Uterus (tissue), 4 donors: Measurements from ENCODE around the gene CDK6. TPM values are rescaled to one million over a fixed set of nuclear protein-coding genes. Genes with fewer than 3 reads are reported as not detected.

Source experiments
- DNase-seq, 2 donors: peaks; one replicate each; pipeline ENCODE4 v3.0.0-alpha.2; 2019 to 2020
- H3K27ac ChIP-seq, 2 donors: fragments of 200-600 bp; sonication (generic); 1 replicate in 1 of 2; 2 replicates in 1 of 2; pipeline ENCODE4 v1.5.1; 2016 to 2018
- H3K27me3 ChIP-seq, 2 donors: fragments of 200-600 bp; sonication (generic); one replicate each; pipeline ENCODE4 v1.5.1; 2018 to 2019; ENCODE audit warnings: control low read depth in 1 of 2
- H3K36me3 ChIP-seq, 2 donors: fragments of 200-600 bp; sonication (generic); one replicate each; pipeline ENCODE4 v1.5.1; 2019; ENCODE audit warnings: control low read depth in 1 of 2
- H3K4me1 ChIP-seq, 2 donors: fragments of 200-600 bp; sonication (generic); one replicate each; pipeline ENCODE4 v1.5.1; 2018 to 2019; ENCODE audit warnings: control low read depth in 1 of 2
- H3K4me3 ChIP-seq, 2 donors: fragments of 200-600 bp; sonication (generic); 1 replicate in 1 of 2; 2 replicates in 1 of 2; pipeline ENCODE4 v1.5.1; 2018 to 2019; ENCODE audit warnings: mild to moderate bottlenecking in 1 of 2
- H3K9me3 ChIP-seq, 2 donors: fragments of 200-600 bp; sonication (generic); one replicate each; pipeline ENCODE4 v1.5.1; 2019; ENCODE audit warnings: control low read depth in 1 of 2
- POLR2A ChIP-seq, 2 donors: fragments of 450-650 bp; IDR thresholded peaks; one replicate each; pipeline ENCODE4 v1.6.1; 2016; ENCODE audit warnings: antibody characterized with exemption in 2 of 2, mild to moderate bottlenecking in 1 of 2, moderate library complexity in 1 of 2
- intact Hi-C: fragments of 100-400 bp; cut with DNase I; formaldehyde crosslinking; loops from one replicate; pipeline ENCODE4 v1.15.1; 2023; ENCODE audit warnings: low total_unique reads
- total RNA-seq, 4 donors: library from RNA; depleted of rRNA in 3 of 4; stranded (reverse); fragments of >200 nt in 3 of 4; gene quantifications; one replicate each; pipeline versions ENCODE4 v1.1.0 to v1.2.4, GENCODE V29; 2014 to 2023
- TF ChIP-seq, protein P1 (sequence below), 4 experiments: fragments of 200-600 bp in 2 of 4; fragments of 450-650 bp in 2 of 4; sonication (generic) in 2 of 4; IDR thresholded peaks; one replicate each; pipeline ENCODE4 v1.5.1; 2016 to 2019; ENCODE audit warnings: antibody characterized with exemption in 4 of 4, mild to moderate bottlenecking in 2 of 4, moderate library complexity in 1 of 4
- donor health status: DM: yes; HTN: yes; CAD: no.

The CDK6 gene
- total RNA-seq, 4 donors from 2014 or later = 5.9 to 117 (median 15.2) TPM

DNA sequence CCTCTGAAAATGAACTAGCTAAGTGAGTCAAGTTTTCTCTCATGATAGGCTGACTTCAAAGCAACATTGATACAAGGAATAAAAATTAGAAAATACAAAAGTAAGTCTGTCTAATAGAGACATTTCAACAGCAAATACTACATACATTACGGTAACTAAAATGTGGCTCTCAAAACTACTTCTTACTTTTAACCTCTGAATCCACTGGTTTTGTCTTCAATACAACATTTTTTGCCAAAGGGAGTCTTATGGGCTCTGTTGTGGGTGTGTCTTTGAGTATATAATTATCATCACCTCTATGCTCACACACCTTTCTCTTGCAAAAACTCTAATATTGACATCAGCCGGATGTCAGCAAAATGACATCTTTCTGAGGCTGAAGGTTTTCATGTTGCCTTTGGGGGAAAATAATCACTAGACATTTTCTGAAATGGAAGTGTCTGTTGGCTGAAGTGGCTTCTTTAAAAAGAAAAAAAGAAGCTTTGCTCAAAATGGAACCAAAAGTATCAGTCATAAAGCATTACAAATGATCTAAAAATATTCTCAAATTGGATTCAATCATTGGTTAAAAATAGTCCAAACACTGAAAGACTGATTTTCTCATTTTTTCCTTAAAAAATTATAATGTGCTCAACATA lies 204.4 kb downstream of the CDK6 start:
- Histone ChIP-seq H3K27me3 (no peaks in the 10 kb centered on the region), H3K9me3 (no peaks in the 10 kb centered on the region), H3K4me1 (peaks cover 0 to 7% of the 10 kb centered on the region in 2 donors), H3K27ac (no peak overlapping the region), H3K4me3 (no peak overlapping the region), H3K36me3 (no peaks in the 10 kb centered on the region)
- intact Hi-C loops = no loop called here
- no peak for TF ChIP-seq POLR2A (IDR thresholded peaks at IDR 0.05)
- TF ChIP-seq, protein P1, sequence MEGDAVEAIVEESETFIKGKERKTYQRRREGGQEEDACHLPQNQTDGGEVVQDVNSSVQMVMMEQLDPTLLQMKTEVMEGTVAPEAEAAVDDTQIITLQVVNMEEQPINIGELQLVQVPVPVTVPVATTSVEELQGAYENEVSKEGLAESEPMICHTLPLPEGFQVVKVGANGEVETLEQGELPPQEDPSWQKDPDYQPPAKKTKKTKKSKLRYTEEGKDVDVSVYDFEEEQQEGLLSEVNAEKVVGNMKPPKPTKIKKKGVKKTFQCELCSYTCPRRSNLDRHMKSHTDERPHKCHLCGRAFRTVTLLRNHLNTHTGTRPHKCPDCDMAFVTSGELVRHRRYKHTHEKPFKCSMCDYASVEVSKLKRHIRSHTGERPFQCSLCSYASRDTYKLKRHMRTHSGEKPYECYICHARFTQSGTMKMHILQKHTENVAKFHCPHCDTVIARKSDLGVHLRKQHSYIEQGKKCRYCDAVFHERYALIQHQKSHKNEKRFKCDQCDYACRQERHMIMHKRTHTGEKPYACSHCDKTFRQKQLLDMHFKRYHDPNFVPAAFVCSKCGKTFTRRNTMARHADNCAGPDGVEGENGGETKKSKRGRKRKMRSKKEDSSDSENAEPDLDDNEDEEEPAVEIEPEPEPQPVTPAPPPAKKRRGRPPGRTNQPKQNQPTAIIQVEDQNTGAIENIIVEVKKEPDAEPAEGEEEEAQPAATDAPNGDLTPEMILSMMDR (IDR thresholded peaks at IDR 0.05) = no peak
- DNase-seq = no peak

DNA sequence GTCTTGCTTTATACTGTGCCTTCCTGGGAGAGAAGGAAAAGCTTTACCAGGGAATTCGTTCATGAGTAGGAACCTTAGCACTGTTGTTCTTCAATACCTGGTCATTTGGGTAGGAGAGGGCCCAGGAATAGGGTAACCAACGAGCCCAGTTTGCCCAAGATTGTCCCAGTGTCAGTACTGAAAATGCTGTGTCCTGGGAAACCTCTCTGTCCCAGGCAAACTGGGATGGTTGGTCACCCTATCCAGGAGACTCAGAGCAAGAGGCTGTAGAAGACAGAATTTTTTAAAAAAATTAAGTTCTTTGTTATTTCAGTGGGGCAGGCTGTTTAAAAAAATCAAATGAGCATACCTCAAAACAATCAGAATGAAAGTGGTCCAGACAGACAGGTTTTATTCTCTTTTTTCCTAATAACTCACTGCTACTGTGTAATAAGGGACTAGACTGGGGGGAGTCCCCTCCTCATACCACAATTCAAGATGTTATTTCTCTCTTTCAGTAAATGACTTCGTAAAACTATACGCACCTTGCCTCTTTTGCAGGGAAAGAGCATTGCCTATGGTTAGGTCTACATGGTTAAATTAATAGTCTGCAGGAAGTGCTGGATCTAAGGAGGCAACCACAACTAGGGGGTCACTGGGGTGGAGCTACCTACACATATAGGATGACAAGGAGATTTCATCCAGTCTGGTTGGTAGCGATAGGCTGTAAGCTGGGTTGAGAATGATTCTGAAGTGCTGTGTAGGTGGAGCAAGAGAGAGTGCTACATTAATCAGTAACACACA lies 205.1 kb downstream of the CDK6 start:
- Histone ChIP-seq H3K27me3 (no peaks in the 10 kb centered on the region), H3K9me3 (no peaks in the 10 kb centered on the region), H3K36me3 (no peaks in the 10 kb centered on the region), H3K27ac (no peak overlapping the region), H3K4me1 (peaks cover 0 to 7% of the 10 kb centered on the region in 2 donors), H3K4me3 (no peak overlapping the region)
- TF ChIP-seq POLR2A (IDR thresholded peaks at IDR 0.05) = no peak
- TF ChIP-seq, protein P1 (IDR thresholded peaks at IDR 0.05) = no peak
- DNase-seq = no peak
- intact Hi-C loops = no loop called here

DNA sequence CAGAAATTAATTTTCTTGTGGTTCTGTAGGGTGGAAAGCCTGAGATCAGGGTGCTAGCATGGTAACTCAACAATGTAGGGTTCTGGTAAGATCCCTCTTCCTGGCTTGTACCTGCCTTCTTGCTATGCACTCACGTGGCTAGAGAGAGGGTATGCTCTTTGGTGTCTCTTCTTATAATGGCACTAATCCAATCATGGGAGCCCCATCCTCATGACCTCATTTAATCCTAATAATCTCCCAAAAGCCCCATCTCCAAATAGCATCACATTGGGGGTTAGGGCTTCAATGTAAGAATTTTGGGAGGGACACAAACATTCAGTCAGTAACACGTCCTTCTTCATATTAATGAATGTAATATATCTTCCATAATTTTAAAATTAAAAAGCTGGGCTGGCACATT lies 206.6 kb downstream of the CDK6 start:
- H3K4me1 ChIP-seq = peaks cover 0 to 7% of the 10 kb centered on the region in 2 donors
- intact Hi-C loops = no loop called here

DNA sequence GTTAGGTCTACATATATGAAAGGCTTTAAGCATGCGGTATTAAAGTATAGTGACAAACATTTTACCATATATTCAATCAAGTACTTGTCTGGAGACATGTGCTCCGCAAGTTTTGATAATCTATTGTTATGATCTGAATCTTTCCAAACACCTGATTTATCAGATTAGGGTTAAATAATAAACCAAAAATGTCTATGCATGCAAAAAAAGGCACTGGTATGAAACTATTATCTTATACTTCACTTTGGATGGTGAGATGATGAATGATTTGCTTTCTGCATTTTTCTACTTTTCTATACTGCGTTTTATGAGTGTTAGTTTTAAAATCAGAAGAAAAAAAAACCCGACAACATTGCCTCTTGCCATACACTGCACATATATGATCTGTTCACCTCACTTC lies 208.4 kb downstream of the CDK6 start:
- Histone ChIP-seq H3K27me3 (no peaks in the 10 kb centered on the region), H3K4me1 (no peaks in the 10 kb centered on the region), H3K27ac (no peak overlapping the region), H3K4me3 (no peak overlapping the region), H3K9me3 (no peaks in the 10 kb centered on the region), H3K36me3 (no peaks in the 10 kb centered on the region)
- no peak for DNase-seq
- no peak for TF ChIP-seq POLR2A (IDR thresholded peaks at IDR 0.05)
- TF ChIP-seq, protein P1 (IDR thresholded peaks at IDR 0.05) = no peak
- intact Hi-C loops = no loop called here

More for the DNA sequence above, 206.6 kb downstream of the CDK6 start:
- DNase-seq = no peak
- Histone ChIP-seq H3K9me3 (no peaks in the 10 kb centered on the region), H3K27ac (no peak overlapping the region), H3K27me3 (no peaks in the 10 kb centered on the region), H3K4me3 (no peak overlapping the region), H3K36me3 (no peaks in the 10 kb centered on the region)
- TF ChIP-seq, protein P1 (IDR thresholded peaks at IDR 0.05) = no peak
- TF ChIP-seq POLR2A (IDR thresholded peaks at IDR 0.05) = no peak

DNA sequence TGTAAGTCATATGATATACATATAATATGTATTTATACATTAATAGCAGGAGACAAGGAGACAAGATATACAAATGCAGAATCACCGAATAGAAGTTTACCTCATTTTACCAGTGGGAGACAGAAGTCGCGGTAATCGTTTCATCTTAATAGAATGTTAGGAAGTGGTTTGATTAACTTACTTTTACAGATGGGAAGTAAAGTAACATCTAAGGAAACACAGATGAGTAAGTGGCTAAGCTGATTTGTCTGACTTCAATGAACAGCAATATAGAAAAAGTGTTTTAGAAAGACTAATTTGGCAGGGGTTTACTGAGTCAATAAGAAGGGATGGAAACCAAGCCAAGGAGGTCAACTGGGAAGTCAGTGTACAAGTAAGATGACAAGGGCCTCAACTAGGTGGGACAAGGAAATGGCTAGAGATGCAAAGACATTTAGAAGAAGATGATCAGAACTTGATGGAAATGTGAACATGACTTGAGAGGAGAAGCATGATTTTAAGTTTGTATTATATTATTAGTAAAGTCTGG lies 210.0 kb downstream of the CDK6 start:
- Histone ChIP-seq H3K4me3 (no peak overlapping the region), H3K9me3 (no peaks in the 10 kb centered on the region), H3K27me3 (no peaks in the 10 kb centered on the region), H3K4me1 (no peaks in the 10 kb centered on the region), H3K27ac (no peak overlapping the region), H3K36me3 (no peaks in the 10 kb centered on the region)
- intact Hi-C loops = no loop called here
- TF ChIP-seq, protein P1 (IDR thresholded peaks at IDR 0.05) = no peak
- no peak for TF ChIP-seq POLR2A (IDR thresholded peaks at IDR 0.05)
- no peak for DNase-seq
